Stimulated activated CD4-positive, alpha-beta T cell treated with anti-CD3 and anti-CD28 coated beads, Interleukin-15, amount 100 ng/mL, for 1 hour (primary cell): ENCODE results near the gene C4B.
"Not testable (repeated sequence)": the region's sequence is repeated elsewhere in the genome, so short reads cannot be mapped to it uniquely, and the experiment has no call there.

Source experiments
- DNase-seq, 2 donors: peaks; one replicate each; pipeline ENCODE4 v3.0.0-alpha.2; 2020; ENCODE audit warnings: low read depth in 1 of 2, low spot score in 1 of 2

Gene C4B

DNA sequence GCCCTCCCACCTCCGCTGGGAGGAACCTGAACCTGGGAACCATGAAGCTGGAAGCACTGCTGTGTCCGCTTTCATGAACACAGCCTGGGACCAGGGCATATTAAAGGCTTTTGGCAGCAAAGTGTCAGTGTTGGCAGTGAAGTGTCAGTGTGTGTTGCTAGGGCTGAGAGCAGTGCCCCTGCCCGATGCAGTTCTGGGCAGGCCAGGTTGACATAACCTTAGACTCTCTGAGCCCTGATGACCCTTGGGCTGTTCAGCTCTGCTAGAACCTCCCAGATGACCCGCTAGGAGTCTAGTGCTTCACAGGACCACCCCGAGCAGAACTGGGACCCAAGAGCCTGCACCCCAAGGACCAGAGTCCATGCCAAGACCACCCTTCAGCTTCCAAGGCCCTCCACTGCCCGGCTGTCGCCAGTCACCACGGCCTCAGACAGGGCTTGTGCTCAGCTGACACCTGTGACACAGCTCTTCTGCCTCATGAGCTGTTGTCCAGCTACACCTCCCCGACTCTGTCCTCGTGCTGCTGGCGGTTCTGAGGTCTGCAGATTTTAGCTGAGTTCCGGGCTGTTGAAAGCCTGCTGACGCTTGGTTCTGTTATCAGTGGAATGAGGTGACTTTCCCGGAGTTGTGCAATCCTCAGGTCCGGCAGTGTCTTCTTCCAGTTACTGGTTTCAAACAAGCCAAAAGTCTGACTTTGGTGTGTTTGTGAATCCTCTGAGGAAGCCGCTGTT lies 20.9 kb downstream of the C4B start:
- not testable (repeated sequence) for DNase-seq

DNA sequence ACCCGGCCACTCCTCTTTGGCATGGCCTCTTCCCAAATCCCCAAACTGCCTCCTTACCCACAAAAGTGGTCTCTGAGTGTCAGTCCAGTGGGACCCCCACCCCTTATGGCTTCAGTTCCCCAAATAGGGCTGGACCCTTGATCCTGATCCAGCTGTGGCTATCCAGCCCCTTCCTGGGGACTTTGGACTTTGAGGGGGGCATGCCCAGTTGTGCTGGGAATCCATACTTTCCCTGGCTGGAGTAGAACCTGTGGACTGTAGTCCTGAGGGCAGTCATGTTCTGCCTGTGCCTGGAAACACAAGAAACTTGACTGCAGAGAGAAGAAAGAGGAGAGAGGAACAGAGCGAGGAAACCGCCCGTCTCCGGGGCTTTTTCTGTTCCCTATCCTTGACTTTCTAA lies 22.5 kb downstream of the C4B start:
- DNase-seq: not testable (repeated sequence)

DNA sequence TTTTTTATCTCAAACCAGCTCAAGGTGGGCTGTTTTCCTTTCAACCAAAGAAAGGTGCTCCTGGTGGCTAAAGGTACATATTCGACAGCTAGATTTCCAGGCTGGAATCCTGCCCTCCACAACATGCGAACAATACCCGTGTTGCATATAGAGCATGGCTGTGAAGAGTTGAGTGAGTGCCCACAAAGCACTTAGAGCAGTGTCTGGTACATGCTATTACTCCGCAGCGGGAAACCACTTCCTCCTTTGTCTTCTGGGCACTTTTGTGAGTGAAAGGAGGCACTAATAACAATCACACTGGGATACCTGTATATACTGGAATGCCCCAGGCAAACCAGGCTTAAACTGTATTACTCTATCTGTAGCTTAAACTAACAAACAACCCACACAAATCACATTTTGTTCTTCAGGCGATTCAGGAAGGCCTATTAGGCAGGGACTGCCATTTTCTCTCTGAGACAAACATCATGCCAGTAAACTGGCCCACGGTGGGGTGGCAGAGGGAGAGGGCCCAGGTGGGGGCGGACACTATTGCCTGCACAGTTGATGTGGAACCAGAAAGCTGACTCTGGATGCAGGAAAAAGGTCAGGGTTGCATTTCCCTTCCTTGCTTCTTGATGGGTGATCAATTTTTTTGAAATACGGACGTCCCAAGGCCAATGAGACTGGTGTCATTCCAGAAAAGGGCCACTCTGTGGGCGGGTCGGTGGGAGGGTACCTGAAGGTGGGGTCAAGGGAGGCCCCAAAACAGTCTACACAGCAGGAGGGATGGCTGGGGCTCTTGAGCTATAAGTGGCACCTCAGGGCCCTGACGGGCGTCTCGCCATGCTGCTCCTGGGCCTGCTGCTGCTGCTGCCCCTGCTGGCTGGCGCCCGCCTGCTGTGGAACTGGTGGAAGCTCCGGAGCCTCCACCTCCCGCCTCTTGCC lies 23.3 kb downstream of the C4B start, which contains the start of gene CYP21A2:
TSS of gene CYP21A2 (plus strand) at position 818 of the 927 bp plus-strand sequence. CDS start at position 826, 8 bp downstream.
- not testable (repeated sequence) for DNase-seq

DNA sequence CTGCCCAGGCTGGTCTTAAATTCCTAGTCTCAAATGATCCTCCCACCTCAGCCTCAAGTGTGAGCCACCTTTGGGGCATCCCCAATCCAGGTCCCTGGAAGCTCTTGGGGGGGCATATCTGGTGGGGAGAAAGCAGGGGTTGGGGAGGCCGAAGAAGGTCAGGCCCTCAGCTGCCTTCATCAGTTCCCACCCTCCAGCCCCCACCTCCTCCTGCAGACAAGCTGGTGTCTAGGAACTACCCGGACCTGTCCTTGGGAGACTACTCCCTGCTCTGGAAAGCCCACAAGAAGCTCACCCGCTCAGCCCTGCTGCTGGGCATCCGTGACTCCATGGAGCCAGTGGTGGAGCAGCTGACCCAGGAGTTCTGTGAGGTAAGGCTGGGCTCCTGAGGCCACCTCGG lies 24.3 kb downstream of the C4B start:
- not testable (repeated sequence) for DNase-seq

GRCh38 chr6:32039321-32040274 lies 25.0 kb downstream of the C4B start:
- not testable (repeated sequence) for DNase-seq

DNA sequence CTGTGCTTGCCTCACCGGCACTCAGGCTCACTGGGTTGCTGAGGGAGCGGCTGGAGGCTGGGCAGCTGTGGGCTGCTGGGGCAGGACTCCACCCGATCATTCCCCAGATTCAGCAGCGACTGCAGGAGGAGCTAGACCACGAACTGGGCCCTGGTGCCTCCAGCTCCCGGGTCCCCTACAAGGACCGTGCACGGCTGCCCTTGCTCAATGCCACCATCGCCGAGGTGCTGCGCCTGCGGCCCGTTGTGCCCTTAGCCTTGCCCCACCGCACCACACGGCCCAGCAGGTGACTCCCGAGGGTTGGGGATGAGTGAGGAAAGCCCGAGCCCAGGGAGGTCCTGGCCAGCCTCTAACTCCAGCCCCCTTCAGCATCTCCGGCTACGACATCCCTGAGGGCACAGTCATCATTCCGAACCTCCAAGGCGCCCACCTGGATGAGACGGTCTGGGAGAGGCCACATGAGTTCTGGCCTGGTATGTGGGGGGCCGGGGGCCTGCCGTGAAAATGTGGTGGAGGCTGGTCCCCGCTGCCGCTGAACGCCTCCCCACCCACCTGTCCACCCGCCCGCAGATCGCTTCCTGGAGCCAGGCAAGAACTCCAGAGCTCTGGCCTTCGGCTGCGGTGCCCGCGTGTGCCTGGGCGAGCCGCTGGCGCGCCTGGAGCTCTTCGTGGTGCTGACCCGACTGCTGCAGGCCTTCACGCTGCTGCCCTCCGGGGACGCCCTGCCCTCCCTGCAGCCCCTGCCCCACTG lies 25.9 kb downstream of the C4B start:
- DNase-seq: not testable (repeated sequence)

DNA sequence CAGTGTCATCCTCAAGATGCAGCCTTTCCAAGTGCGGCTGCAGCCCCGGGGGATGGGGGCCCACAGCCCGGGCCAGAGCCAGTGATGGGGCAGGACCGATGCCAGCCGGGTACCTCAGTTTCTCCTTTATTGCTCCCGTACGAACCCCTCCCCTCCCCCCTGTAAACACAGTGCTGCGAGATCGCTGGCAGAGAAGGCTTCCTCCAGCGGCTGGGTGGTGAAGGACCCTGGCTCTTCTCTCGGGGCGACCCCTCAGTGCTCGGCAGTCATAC lies 26.4 kb downstream of the C4B start:
- DNase-seq: not testable (repeated sequence)

DNA sequence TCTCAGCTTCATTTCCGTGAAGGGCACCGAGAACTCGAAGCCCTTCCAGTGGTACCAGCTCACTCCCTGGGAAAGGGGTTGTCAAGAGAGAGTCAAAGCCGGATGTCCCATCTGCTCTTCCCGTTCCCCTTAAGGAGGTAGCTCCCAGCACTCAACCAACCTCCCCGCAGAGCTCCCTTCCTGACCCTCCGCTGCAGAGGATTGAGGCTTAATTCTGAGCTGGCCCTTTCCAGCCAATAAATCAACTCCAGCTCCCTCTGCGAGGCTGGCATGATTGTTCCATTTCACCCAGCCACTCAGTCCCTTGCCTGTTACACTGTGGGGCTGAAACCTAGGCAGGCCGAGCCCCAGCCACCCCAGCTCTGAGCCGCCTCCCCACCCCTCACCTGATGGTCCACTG lies 26.8 kb downstream of the C4B start:
- DNase-seq: not testable (repeated sequence)

DNA sequence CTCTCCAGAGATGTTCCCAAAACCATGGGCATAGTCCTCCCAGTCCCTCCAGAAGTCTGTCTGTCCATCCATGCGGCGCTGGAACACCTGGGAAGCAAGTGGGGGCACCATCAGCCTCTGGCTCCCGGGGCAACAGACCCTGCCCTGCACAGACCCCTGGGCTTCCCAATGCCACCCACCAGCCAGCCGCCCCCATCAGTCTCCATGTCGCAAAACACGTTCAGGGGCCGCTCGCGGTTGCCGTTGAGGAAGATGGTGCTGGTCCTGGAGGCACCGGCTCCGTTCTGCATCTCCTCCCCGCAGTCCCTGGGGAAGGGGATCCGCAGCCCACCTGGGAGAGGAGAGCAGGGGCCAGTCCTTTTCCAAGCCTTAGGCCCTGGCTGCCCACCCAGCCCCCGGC lies 27.7 kb downstream of the C4B start:
- not testable (repeated sequence) for DNase-seq

GRCh38 chr6:32043589-32044380 lies 29.2 kb downstream of the C4B start:
- DNase-seq: not testable (repeated sequence)

- DNase-seq: not testable (repeated sequence)
These were observed 30.3 kb downstream of the C4B start for GRCh38 chr6:32044916-32045315.

- DNase-seq: no peak
These were observed 31.3 kb downstream of the C4B start for GRCh38 chr6:32045811-32046449.

- no peak for DNase-seq
These were observed 32.0 kb downstream of the C4B start for GRCh38 chr6:32046450-32047083.

GRCh38 chr6:32047084-32047478 lies 32.5 kb downstream of the C4B start:
- DNase-seq: no peak

GRCh38 chr6:32047539-32047854 lies 32.9 kb downstream of the C4B start:
- no peak for DNase-seq

GRCh38 chr6:32047855-32048766 lies 33.5 kb downstream of the C4B start:
- peak; percentile 32 to 58 for DNase-seq

DNA sequence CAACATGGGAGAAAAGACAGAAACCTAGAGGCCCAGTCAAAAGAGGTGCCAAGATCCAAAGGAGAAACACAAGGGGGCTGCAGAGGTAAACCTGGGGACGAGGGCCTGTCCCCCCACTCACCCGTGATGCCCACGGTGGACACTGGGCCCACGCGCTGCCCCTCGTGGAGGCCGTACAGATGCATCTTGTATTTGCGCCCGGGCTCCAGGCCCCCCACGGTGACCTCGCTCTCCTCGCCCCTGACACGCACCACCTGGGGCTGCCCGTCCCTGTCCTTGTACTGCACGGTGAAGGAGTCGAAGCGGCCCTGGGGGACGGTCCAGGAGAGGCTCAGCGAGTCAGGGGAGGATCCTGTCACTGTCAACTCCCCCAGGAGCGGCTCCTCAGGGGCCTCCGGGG lies 34.6 kb downstream of the C4B start:
- not testable (repeated sequence) for DNase-seq

GRCh38 chr6:32049736-32050135 lies 35.1 kb downstream of the C4B start:
- not testable (repeated sequence) for DNase-seq
